Panc1 (cell line): ENCODE results near the gene EIF2B2. TPM values are rescaled to one million over a fixed set of nuclear protein-coding genes. Genes with fewer than 3 reads are reported as not detected.

Experiments used
- ATAC-seq: fragments of 200-7000 bp; cut with Tn5 transposase; 2 replicates; pipeline ENCODE4 v1.9.1; 2020; ENCODE audit warnings: mild to moderate bottlenecking, moderate library complexity
- BruUV-seq: library from RNA; stranded (reverse); fragments of 400-500 nt; replicated peaks from 2 replicates; lab custom pipeline; 2021; lab: Mats Ljungman, UMichigan
- CTCF ChIA-PET: fragments of 300-600 bp; sonication (Branson Sonifier 250); formaldehyde crosslinking; loops from one replicate; lab custom pipeline; 2022; ENCODE audit warnings: antibody characterized with exemption; lab: Charles Lee
- POLR2A ChIA-PET: fragments of 300-600 bp; sonication (Branson Sonifier 250); formaldehyde crosslinking; loops from one replicate; lab custom pipeline; 2022; ENCODE audit warnings: antibody characterized with exemption; lab: Charles Lee
- DNase-seq: peaks from one replicate; pipeline ENCODE4 v3.0.0-alpha.2; 2010; ENCODE audit warnings: low read depth, low spot score
- H3K27ac ChIP-seq: 2 replicates; pipeline ENCODE4 v1.5.1; 2011; ENCODE audit warnings: mild to moderate bottlenecking, low read length, inconsistent platforms
- H3K27me3 ChIP-seq: fragments of 200-500 bp; sonication (Bioruptor generic); 2 replicates; pipeline ENCODE4 v1.6.0; 2014; ENCODE audit warnings: low read length, inconsistent platforms; ENCODE audit not compliant: control insufficient read depth, insufficient read depth
- H3K36me3 ChIP-seq: fragments of 200-500 bp; sonication (Bioruptor generic); 2 replicates; pipeline ENCODE4 v1.5.1; 2014; ENCODE audit warnings: inconsistent platforms, mild to moderate bottlenecking, low read length, moderate library complexity; ENCODE audit not compliant: control insufficient read depth, insufficient read depth
- H3K4me1 ChIP-seq: 2 replicates; pipeline ENCODE4 v1.5.1; 2011; ENCODE audit warnings: inconsistent platforms, mild to moderate bottlenecking, low read length, moderate library complexity; ENCODE audit not compliant: control insufficient read depth, insufficient read depth
- H3K4me3 ChIP-seq, 2 experiments: 2 replicates each; pipeline ENCODE4 v1.5.1; 2011 to 2012; ENCODE audit warnings: low read depth in 2 of 2, low read length in 2 of 2, mild to moderate bottlenecking in 2 of 2, inconsistent platforms in 1 of 2, moderate library complexity in 1 of 2
- H3K9me3 ChIP-seq: fragments of 200-500 bp; sonication (Bioruptor generic); 2 replicates; pipeline ENCODE4 v1.5.1; 2014; ENCODE audit warnings: low read depth, mild to moderate bottlenecking, inconsistent platforms, low read length, moderate library complexity; ENCODE audit not compliant: control insufficient read depth, insufficient read depth
- POLR2AphosphoS5 ChIP-seq: IDR thresholded peaks from 2 replicates; pipeline ENCODE4 v1.6.1; 2012; ENCODE audit warnings: mild to moderate bottlenecking, low read depth, low read length, moderate library complexity
- SIN3A ChIP-seq: IDR thresholded peaks from 2 replicates; pipeline ENCODE4 v1.6.1; 2012; ENCODE audit warnings: low read depth, mild to moderate bottlenecking, low read length, moderate library complexity, borderline replicate concordance; ENCODE audit not compliant: insufficient read depth
- TCF7L2 ChIP-seq: IDR thresholded peaks from 2 replicates; pipeline ENCODE4 v1.6.1; 2011; ENCODE audit warnings: mild to moderate bottlenecking, low read depth, low read length, inconsistent platforms
- in situ Hi-C: cut with HindIII; loops from 2 replicates; pipeline ENCODE4 v1.10.0; 2016; ENCODE audit warnings: low sequenced_read_pairs, low pct_unique_long_range_greater_than_20kb
- intact Hi-C: fragments of 100-400 bp; cut with micrococcal nuclease; formaldehyde crosslinking; loops from one replicate; pipeline ENCODE4 v1.10.0; 2022; ENCODE audit not compliant: unreplicated experiment
- total RNA-seq: library from RNA; stranded (reverse); gene quantifications from one replicate; pipeline ENCODE4 v1.2.1, GENCODE V29; 2021; ENCODE audit not compliant: unreplicated experiment
- TF ChIP-seq, protein P1 (sequence below): fragments of 450-650 bp; IDR thresholded peaks from 2 replicates; pipeline ENCODE4 v1.5.1; 2017; ENCODE audit warnings: mild to moderate bottlenecking
- TF ChIP-seq, protein P2 (sequence below), 2 experiments: IDR thresholded peaks; 2 replicates each; pipeline ENCODE4 v1.6.1; 2011 to 2012; ENCODE audit warnings: low read depth in 2 of 2, control low read depth in 1 of 2, low read length in 1 of 2, mild to moderate bottlenecking in 1 of 2, moderate library complexity in 1 of 2; ENCODE audit not compliant: insufficient read depth in 1 of 2

The EIF2B2 gene
- total RNA-seq, 1 experiment from 2014 or later, result 37.5 TPM

DNA sequence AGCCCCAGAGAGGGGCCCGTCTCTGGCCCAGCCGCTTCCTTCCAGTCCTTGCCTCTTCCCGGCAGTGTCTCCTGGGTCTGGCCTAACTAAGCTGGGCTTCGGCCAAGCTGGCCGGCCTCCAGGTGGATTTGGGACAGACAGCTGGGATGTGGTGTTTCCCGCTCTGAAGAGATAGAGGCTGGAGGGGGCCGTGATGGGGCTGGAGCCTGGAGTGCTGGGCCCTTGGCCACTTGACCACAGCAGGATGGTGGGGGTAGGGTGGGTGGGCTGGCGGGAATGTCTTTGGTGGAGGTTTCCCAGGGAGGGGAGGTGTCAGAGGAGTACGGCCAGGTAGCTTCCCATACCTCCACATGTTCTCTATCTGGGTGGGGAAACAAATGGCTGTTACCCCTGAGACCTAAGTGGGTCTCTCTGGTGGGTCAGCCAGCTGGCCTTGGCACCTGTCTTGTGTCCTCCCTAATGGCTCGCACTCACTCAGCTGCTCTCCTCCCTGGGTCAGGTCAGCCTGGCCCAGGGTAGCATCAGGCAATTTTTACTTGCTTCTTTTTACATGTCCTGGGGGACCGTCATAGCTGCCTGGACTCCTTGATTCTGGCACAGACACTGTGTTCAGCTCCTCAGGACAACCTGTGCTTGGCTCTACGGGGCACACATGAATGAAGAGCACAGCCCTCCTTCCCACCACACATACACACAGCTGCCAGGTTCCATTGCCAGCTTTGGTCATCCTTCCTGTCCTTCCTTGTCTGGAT lies 27.5 kb upstream of the EIF2B2 start:
- ATAC-seq (no peak), DNase-seq (no peak)
- no peak overlapping the region for H3K27ac ChIP-seq
- in situ Hi-C loops (no loop called here), intact Hi-C loops (no loop called here)
- H3K36me3 ChIP-seq, result no peaks in the 10 kb centered on the region
- no peaks in the 10 kb centered on the region for H3K9me3 ChIP-seq
- BruUV-seq, result no TSS peak
- peaks cover 6% of the 10 kb centered on the region; the same call in 1 of the 2 replicates for H3K4me1 ChIP-seq
- no peaks in the 10 kb centered on the region for H3K27me3 ChIP-seq
- ChIA-PET POLR2A (no interaction called here), CTCF (no interaction called here)
- TF ChIP-seq POLR2AphosphoS5 (no peak), TCF7L2 (no peak)
- TF ChIP-seq, protein P1, sequence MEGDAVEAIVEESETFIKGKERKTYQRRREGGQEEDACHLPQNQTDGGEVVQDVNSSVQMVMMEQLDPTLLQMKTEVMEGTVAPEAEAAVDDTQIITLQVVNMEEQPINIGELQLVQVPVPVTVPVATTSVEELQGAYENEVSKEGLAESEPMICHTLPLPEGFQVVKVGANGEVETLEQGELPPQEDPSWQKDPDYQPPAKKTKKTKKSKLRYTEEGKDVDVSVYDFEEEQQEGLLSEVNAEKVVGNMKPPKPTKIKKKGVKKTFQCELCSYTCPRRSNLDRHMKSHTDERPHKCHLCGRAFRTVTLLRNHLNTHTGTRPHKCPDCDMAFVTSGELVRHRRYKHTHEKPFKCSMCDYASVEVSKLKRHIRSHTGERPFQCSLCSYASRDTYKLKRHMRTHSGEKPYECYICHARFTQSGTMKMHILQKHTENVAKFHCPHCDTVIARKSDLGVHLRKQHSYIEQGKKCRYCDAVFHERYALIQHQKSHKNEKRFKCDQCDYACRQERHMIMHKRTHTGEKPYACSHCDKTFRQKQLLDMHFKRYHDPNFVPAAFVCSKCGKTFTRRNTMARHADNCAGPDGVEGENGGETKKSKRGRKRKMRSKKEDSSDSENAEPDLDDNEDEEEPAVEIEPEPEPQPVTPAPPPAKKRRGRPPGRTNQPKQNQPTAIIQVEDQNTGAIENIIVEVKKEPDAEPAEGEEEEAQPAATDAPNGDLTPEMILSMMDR, result no peak
- H3K4me3 ChIP-seq, result no peak overlapping the region

DNA sequence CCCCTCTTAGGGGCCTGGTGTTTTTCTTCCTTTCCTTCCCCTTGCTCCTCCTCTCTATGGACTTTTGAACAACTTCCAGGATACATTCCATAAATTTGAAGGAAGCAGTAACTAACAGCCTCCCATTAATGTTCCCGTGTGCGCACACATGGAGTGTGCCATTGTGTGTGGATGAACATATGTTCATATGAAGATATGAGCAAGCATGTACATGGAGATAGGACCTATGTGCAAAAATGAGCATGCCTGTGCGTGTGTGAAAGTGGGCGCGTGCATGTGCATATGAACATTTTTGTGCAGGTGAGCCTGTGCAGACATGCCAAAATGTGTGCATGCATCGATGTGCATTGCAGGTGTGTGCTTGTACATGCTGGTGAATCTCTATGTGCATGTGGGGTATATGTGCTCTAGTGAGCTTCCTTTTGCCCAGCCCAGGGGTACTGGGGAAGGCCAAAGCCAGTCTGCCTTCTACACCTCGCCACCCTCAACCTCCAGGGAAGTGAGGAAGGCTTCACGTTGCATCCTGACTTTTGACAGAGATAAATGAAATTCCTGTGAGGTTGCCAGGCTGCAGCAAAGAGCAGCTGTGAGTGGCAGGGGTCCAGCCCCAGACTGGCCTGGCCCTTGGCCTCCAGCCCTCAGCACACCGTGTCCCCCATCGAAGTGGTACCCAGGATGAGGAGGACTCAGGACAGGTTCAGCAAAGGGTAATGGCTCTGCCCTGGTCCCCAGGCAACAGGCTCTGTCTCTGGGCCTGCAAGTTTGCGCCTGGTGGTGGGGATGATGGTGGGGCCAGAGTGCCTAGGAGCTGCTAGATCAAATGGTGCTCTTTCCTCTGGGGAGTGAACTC lies 26.2 kb upstream of the EIF2B2 start:
- intact Hi-C loops, result no loop called here
- in situ Hi-C loops, result no loop called here
- BruUV-seq, result no TSS peak
- ATAC-seq, result no peak
- ChIA-PET POLR2A (no interaction called here), CTCF (no interaction called here)
- TF ChIP-seq, protein P1, result no peak
- TF ChIP-seq SIN3A (no peak), TCF7L2 (no peak), POLR2AphosphoS5 (no peak)
- TF ChIP-seq, protein P2, sequence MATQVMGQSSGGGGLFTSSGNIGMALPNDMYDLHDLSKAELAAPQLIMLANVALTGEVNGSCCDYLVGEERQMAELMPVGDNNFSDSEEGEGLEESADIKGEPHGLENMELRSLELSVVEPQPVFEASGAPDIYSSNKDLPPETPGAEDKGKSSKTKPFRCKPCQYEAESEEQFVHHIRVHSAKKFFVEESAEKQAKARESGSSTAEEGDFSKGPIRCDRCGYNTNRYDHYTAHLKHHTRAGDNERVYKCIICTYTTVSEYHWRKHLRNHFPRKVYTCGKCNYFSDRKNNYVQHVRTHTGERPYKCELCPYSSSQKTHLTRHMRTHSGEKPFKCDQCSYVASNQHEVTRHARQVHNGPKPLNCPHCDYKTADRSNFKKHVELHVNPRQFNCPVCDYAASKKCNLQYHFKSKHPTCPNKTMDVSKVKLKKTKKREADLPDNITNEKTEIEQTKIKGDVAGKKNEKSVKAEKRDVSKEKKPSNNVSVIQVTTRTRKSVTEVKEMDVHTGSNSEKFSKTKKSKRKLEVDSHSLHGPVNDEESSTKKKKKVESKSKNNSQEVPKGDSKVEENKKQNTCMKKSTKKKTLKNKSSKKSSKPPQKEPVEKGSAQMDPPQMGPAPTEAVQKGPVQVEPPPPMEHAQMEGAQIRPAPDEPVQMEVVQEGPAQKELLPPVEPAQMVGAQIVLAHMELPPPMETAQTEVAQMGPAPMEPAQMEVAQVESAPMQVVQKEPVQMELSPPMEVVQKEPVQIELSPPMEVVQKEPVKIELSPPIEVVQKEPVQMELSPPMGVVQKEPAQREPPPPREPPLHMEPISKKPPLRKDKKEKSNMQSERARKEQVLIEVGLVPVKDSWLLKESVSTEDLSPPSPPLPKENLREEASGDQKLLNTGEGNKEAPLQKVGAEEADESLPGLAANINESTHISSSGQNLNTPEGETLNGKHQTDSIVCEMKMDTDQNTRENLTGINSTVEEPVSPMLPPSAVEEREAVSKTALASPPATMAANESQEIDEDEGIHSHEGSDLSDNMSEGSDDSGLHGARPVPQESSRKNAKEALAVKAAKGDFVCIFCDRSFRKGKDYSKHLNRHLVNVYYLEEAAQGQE (IDR thresholded peaks at IDR 0.05; ENCODE audit: insufficient read depth in 1 of 2, low read depth in 2 of 2, low read length in 1 of 2), result no peak
- no peak for DNase-seq
- Histone ChIP-seq H3K27ac (no peak overlapping the region), H3K36me3 (no peaks in the 10 kb centered on the region), H3K27me3 (no peaks in the 10 kb centered on the region), H3K4me1 (peaks cover 10% of the 10 kb centered on the region), H3K4me3 (no peak overlapping the region), H3K9me3 (no peaks in the 10 kb centered on the region)
